HS-5 (cell line): Measurements from ENCODE around the gene PLEKHG5.
"Not testable (repeated sequence)": the region's sequence is repeated elsewhere in the genome, so short reads cannot be mapped to it uniquely, and the experiment has no call there.

ENCODE experiments used
- DNase-seq: peaks from one replicate; pipeline ENCODE4 v3.0.0-alpha.2; 2012; ENCODE audit warnings: low read depth

PLEKHG5 gene

DNA sequence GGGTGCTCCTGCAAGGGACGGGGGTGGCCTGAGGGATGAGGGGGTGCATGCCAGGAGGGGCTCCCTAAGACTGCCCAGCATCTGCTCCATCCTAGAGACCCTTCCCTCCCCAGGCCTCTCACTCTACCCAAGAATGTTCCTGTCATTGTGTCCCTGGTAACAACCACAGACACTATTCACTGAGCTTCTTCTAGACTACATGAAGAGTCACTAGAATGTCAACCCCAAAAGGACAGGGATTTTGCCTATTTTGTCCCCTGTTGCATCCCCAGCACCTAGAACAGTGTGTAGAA lies 28.4 kb downstream of the PLEKHG5 start:
- no peak for DNase-seq

DNA sequence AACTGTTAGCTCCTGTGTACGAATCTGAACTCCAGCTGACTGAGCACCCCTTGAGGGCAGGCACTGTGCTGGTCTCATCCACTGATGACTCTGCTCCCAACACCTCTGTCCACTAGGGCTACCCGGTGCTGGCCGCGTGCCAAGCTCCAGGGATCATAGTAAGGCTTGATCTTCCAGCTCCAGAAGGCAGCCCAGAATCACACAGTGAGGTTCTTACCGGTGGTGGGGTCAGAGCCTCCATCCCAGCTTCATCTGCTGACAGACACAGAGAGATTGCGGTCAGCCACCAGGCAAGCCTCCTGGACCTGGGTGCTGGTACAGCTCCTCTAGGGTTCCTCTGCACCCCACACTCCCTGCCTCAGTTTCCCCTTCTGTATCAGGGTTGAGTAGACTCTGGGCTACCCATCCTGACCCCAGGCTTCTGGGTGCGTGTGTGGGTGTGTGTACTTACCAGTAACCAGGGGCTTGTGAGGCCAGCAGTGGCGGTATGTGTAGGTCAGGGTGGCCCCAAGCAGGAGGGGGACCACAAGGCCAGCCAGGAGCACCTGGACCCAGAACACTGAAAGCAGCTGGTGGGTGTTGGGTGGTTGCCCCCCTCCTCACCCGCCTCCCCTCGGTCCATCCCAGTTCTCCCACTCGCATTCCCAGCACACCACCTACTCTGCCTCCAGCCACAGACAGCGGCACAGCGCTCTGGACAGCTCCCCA lies 28.9 kb downstream of the PLEKHG5 start:
- no peak for DNase-seq

DNA sequence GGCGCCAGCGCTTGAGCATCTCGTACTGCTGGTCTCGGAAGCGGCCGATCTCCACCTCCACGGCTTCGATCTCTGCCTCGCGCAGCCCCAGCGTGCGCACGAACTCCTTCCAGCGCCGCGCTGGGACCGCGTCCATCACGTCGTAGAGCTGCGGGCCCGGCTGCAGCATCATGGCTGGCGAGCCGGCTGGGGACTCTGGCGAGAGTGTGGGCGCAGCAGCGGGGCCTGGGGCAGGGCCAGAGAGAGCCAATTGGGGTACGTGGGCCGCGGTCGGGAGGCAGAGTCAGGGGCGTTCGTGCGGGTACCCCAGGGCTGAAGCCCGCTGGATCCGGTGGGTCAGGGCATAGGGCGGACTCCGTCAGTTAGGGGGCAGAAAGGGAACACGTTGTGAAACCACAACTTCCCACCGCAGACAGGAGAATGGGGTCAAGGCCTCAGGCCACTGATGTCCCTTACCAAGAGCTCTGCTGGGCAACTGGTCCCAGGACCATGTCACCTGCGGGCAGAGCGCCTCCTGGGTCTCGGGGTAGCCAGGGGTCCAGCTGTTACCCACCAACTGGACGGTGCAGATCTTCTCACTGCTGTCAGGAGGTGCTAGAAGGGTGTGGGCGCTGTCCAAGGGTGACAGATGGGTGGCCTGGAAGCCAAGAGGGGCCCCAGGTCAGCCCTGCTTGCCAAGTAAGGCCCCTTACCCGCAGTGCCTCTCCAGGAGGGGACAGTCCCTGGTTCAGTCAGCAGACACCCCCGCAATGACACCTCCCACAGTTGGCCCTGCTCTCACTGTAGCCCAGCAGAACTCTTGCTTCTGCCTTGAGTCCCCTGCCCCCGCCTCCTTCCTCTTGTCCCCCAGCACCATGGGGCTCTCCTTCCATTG lies 29.7 kb downstream of the PLEKHG5 start:
- no peak for DNase-seq

DNA sequence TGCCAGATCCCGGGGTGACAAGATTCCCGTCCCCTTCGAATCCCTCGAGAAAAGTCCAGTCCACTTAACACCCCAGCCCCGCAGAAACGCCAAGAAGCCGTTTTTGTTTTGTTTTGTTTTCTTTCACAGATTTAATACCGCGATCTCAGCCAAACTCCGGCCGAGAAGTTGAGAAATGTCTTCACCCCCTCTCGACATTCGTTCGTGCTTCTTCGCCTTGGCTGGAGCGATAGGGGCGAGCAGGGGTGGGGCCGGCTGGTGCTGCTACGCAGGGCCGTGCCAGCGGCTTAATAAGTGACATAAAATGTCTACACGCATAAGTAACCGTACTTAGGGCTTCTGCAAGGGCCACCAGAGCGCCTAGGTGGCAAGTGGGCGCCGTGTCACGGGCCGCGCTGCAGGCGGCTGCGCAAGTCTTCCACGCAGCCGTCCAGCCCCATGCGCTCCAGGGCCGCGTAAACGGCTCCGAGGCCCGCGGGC lies 30.4 kb downstream of the PLEKHG5 start:
- no peak for DNase-seq

DNA sequence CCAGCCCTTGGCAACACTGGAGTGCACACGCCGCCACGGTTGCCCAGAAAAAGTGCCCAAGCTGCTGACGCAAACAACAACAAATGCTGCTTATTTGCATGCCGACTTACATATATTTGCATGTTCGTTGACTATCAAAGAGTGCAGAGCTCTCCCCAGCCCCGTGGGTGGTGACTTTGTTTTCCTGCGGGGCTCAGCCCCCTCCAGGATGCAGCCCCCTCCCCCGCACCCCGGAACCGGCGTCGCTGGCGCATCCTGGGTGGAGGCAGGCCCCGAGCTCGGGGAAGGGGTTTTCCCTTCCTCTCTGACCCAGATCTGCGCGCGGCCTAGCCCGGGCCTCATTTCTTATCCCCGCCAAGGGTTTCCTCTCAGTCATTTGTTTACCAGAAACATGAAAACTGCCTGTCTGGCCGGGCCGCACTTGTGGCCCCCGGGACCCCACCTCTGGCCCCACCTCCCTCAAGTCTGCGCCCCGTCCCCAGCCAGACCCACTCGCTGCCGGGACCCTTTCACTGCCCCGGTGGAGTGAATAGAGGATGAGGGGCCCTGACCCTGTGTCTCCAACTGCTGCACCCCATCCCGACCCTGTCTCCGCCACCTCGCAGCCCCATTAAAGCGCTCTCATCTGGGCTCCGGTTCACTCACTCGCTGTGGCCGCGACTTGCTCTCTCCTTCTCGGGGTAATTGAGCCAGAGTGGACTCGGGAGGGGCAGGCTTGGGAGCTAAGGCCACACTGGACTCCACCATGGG lies 31.0 kb downstream of the PLEKHG5 start:
- DNase-seq: no peak

DNA sequence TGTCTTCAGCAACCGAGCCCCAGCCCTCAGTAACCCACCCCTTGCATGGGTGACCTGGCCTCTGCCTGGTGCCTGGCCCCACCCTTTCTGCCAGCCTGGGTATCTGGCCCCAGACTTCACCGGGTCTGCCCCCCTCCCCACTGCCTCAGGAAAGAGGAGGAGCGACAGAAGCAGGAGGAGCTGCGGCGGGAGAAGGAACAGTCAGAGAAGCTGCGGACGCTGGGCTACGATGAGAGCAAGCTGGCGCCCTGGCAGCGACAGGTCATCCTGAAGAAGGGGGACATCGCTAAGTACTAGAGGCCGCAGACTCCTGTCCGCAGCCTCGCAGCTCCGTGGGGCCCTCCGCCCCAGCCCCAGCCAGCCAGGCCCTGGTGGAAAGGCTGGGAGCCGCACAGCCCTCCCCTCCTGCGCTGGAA lies 31.6 kb downstream of the PLEKHG5 start:
- DNase-seq: no peak

DNA sequence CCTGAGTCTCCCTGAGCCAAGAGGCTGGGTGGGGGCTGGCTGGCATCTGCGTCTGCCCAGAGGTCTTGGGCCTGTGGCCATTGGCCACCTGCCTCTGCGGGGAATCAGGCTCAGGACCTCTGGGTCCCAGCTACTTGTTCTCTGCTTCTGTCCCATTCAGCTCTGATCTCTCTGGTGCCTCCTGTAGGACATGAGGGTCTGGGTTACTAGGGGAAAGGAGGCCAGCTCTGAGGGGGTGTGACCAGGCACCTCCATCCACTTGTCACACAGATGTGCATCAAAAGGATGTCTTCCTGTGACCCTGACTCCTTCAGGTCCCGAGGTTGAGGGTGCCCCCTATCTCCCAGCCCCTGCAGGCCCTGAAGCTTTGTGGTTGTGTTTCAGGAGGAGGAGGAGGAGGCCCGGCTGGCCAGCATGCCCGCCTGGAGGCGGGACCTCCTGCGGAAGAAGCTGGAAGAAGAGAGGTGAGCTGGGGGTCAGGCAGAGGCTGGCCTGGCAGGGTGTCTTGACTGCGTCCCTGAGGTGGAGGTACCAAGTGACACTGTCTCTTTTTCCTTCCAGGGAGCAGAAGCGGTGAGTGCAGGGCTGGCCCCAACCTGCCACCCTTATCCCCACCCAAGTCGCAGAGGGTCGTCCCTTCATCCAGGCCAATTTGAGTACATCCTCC lies 34.5 kb downstream of the PLEKHG5 start:
- no peak for DNase-seq

DNA sequence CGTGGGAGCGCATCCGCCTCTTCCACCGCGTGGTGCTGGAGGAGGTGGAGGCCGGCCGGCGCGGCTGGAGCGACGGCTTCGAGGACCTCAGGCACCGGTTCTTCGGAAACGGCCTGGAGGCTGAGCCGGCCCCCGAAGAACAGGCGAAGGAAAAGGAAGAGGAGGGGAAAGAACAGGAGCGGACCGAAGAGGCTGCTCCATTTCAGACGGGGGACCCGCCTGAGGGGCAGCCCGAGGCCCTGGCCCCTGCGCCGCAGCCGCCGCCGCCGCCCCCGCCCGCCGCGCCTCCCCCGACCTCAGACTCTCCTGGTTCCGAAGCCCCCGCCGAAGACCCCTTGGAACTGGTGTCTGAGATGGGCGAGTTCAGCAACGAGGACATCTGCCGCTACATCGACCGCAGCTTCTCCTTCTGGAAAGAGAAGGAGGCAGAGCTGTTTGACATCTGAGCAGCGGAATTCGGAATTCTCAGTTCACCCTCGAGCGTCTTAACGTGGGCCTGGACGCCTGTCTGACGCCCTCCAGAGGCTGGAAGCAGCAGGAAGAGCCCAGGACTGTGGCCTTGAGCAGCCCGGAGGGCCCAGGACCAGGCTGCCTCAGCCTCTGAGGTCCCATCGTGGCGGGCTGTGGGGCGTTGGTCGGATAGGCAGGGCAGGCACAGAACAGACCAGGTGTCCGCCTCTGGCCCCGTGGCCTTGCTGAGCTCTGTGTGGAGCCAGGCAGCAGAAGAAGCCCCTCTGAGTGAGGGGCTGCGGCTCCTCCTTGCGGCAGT lies 35.5 kb downstream of the PLEKHG5 start:
- not testable (repeated sequence) for DNase-seq

DNA sequence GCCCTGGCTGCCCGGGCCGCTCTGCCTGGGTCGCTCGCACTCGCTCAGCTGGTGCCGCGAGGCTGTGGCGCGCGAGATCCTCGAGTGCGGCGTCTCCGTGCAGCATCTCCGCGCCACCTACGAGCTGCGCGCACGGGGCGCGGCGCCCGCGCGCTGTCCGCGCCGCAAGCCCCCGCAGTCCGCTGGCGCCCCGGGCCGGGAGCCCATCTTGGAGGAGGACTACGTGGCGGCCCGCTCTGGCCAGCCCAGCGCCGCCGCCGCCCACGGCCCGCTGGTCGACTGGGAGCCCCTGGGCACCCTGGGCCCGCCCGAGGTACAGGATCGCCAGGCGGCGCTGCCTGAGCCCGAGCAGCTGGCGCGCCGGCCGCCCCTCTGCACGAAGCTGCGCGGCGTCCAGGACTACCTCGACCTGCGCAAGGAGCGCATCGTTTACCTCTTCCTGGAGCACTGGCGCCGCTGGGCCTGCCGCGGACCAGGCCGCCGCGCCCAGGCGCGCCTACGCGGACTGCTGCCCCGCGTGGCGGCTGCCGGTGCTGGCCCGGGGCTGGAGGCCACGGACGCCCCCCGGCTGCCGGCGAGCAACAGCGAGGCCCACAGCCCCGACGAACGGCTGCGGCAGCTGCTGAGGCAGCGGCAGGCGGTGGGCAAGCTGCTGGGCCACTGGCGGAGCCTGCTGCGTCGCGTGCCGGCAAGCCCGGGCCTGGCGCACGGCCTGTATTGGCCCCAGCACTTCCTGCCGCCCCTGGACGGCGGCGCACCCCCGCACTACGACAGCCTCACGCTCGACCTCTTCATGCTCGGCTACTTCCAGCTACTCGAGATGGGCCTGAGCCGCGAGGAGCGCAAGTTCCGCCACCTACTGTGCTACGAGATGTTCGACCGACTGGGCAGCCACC lies 36.4 kb downstream of the PLEKHG5 start:
- no peak for DNase-seq

DNA sequence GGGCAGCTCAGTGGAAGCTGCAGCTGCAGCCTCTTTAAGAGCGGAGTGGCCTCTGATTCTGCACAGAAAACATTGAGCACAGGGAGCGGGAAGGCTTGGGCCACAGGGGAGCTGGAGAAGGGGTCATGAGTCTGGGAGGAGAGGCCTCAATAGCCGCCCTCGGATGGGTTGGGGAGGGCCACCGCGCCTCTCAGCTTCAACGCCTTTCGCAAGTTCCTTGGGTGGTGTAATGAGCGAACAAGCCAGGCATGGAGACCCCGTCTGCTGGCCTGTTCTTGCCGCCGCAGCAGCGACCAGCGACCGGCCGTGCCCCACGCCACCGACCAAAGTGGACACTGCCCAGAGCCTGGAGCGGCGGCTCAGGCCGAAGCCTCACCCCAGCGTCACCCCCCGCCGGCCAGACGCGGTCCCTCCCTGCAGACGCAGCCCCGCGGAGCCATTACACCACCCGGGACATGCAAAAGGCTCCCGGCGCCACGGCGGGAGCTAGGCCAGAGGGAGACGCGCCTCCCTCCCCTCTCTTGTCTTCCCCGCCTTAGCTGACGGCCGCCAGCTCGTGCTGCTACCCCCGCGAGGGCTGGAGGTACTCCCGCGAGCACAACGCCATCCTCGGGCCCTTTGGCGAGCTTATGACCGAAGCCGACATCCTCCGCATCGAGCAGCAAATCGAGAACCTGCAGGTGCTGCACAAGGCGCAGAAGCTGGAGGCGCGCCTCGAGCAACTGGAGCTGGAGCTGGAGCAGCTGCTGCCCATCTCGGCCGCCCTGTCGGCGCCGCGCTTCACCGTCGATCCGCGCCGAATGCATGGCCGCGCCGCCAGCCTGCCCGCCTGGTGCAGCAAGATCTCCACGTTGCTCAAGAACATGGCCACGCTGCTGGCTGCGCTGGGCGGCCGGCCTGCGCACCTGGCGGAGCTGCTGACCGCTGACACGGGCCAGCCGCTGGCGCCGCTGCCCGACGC lies 37.3 kb downstream of the PLEKHG5 start:
- DNase-seq: not testable (repeated sequence)

DNA sequence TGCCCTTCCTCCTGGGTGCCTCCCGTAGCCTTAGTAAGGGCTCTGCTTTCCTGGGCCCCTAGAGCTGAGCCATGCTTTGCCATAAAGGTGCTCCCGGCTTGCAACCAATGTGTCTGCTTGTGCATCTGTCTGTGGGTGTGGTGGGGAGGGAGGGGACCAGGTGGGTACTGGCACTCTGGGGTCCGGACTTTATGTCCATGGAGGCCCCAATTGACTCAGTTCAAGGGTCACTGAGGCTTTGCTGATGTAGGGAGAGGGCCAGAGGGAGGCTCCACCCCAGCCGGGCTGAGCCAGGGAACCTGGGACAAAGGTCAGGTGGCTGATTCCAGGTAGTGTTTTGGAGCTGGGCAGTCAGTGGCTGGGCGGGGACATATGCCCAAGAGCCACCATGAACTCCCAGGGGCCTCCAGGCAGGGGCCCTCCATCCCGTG lies 40.5 kb downstream of the PLEKHG5 start:
- DNase-seq: no peak

DNA sequence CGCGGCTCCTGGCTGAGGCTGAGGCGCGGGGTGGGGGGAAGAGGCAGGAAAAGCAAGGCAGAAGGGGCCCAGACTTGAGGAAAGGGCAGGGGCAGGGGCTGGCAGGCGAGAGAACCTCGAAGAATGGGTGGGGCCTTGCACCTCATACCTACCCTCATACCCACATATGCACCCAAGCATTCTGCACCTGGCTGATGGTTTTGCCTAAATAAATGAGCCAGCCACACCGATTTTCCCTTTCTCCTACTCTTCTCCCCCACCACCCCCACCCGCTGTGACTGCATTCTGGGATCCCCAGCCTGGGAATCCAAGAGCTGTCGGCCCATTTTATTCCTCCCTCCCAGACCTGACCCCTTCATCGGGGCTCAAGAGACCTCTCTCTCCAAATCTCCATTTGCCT lies 41.0 kb downstream of the PLEKHG5 start:
- DNase-seq: not testable (repeated sequence)

DNA sequence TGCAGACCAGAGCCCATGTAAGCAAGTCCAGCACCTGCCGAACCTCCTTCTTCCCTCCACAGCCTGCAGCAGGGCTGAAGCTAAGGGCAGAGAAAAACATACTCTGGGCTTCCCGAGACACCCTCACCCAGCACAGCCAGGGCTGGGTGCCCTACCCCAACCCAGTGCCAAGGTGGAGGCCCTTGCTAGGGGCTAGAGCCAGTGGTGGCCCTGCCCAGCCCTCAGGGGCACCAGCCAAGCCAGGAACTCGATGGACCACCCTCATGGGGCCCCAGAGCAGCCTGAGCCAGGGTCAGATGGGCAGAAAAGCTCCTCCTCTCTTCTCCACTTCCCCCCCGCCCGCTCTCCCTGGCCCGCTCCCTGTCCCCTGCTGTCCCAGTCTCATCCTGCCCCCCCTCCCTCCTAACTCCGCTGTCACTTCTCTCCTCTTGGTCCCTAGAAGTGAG lies 41.4 kb downstream of the PLEKHG5 start:
- no peak for DNase-seq

DNA sequence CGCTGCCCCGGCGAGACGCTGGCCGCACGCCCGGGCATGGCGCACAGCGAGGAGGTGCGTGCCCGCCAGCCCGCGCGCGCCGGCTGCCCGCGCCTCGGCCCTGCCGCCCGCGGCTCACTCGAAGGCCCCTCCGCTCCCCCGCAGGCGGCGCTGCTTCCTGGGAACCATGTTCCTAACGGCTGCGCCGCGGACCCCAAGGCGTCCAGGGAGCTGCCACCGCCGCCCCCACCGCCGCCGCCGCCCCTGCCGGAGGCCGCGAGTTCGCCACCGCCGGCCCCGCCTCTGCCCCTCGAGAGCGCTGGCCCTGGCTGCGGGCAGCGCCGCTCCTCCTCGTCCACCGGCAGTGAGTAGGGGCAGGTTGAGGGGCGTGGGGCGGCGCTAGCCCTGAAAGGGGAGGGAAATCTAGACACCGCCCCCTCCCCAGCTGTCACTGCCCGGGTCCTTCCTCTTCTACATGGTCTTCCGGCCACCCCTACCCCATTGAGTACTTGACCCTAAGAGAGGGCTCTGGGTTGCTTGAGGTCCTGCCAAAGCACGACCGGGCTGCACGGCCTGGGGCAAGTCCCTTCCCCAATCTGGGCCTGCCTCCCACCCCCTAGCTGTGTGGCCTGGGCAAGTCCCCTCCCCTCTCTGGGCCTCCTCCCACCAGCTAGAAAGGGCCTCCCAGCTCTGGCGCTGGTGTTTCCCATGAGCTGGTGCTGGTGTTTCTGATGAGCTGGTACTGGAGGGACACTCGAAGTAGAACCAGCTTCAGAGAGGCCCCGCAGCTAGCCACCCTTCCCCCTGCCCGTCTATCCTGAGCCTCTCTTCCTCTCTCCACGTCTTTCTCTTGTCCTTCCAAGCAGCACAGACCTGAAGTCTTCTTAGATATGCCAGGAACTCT lies 42.5 kb downstream of the PLEKHG5 start:
- no peak for DNase-seq

DNA sequence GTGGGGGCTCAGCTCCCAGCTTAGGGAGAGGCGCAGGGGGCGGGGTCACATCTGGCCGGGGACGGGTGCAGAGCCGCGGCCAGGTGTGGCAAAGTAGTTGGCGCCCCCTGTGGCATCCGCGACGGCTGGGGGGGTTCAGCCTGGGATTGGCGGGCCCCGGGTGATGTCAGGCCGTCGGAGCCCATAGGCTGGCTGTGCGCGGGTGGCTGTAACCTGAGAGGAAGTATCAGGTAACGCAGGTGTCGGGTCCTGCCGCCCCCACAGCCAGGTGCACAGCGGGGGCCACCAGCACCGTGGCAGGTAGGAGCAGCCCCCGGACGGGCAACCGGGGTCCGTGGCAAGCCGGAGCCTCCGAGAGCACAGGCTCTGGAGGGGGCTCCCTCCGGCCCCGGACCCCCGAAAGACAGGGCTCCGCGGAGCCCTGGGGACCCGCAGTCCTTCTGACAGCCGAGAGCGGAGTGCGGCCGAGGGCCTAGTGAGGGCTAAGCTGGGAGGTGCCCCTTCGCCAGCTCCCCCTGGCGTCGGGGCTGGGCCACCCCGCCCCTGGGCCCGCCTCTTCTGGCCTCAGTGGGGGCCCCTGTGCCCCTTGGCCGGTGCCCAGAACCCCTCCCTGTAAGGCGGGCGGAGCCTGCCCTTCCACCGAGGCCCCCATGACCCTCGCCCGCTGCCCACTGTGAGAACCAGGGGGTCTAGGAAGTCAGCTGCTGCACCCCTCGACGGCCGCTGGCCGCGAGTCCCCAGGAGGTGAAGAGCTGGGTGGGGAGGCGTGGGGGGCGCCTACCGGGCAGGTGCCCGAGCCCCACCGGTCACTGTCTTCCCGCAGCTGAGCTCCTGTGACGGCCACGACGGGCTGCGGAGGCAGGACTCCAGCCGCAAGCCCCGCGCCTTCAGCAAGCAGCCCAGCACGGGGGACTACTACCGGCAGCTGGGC lies 43.4 kb downstream of the PLEKHG5 start:
- no peak for DNase-seq

DNA sequence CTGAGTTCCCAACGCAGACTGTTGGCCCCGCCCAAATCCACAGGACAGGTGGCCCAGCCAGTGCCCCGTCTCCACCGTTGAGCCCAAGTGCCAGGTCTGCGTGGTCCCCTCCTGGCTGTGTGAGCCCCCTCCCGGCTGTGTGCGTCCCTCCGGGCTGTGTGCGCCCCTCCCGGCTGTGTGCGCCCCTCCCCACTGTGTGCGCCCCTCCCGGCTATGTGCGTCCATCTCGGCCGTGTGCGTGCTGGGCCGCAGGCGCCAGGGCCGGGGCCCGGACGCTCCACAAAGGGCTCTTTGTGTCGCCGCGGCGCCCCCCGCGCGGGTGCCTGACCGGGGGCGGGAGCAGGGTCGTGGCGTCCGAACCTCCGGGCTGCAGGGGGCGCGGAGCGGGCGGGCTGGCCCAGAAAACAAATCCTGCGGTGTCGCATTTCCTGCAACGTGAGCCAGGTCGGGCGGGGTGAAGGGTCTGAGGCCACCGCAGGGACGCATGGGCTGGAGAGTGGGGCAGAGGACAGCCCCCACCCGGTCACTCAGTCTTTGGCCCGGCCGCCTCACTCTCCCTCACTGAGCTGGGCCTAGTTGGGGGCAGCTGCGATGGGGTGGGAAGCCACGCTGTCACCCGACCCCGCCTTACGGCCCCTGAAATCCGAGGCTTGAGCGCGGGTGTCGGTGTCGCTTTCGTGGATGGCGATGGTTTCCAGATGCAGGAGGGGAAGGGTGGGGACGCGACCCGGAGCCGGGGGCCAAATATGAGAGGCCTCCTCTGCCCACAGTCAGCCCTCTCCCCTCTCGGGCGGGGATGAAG lies 44.2 kb downstream of the PLEKHG5 start:
- DNase-seq: no peak
